Thyroid gland (tissue), 4 donors: ENCODE measurements around the gene RCAN2. TPM values are rescaled to one million over a fixed set of nuclear protein-coding genes. Genes with fewer than 3 reads are reported as not detected.

Experiments used
- DNase-seq, 2 donors: peaks; one replicate each; pipeline ENCODE4 v3.0.0-alpha.2; 2019
- H3K27ac ChIP-seq, 3 donors: fragments of 200-600 bp; sonication (generic); 1 replicate in 2 of 3; 2 replicates in 1 of 3; pipeline ENCODE4 v1.5.1; 2016 to 2019; ENCODE audit warnings: mild to moderate bottlenecking in 1 of 3, moderate library complexity in 1 of 3
- H3K27me3 ChIP-seq: fragments of 200-600 bp; sonication (generic); one replicate; pipeline ENCODE4 v1.5.1; 2019
- H3K36me3 ChIP-seq, 2 donors: fragments of 200-600 bp; sonication (generic); one replicate each; pipeline ENCODE4 v1.5.1; 2016 to 2019
- H3K4me1 ChIP-seq, 2 donors: fragments of 200-600 bp; sonication (generic); one replicate each; pipeline ENCODE4 v1.5.1; 2017 to 2019
- H3K4me3 ChIP-seq, 3 donors: fragments of 200-600 bp; sonication (generic); replicated peaks in 1 of 3; 1 replicate in 2 of 3; 2 replicates in 1 of 3; pipeline ENCODE4 v1.5.1; 2016; ENCODE audit warnings: mild to moderate bottlenecking in 1 of 3
- H3K9me3 ChIP-seq: fragments of 200-600 bp; sonication (generic); one replicate; pipeline ENCODE4 v1.5.1; 2017
- POLR2A ChIP-seq, 2 donors: fragments of 450-650 bp; IDR thresholded peaks; one replicate each; pipeline ENCODE4 v1.6.1; 2017; ENCODE audit warnings: antibody characterized with exemption in 2 of 2, mild to moderate bottlenecking in 2 of 2, moderate library complexity in 1 of 2
- WGBS, 2 donors: methylation state at CpG; one replicate each; pipeline ENCODE4 v1.1.5; 2017; 5-methylcytosine and 5-hydroxymethylcytosine counted together
- intact Hi-C: fragments of 100-400 bp; cut with DNase I; formaldehyde crosslinking; loops from one replicate; pipeline ENCODE4 v1.15.1; 2023
- total RNA-seq, 4 donors: library from RNA; depleted of rRNA; stranded (reverse); fragments of >200 nt; gene quantifications; one replicate each; pipeline ENCODE4 v1.2.3, GENCODE V29; 2016
- TF ChIP-seq, protein P1 (sequence below), 6 experiments: fragments of 200-600 bp in 3 of 6; fragments of 450-650 bp in 3 of 6; sonication (generic) in 3 of 6; IDR thresholded peaks; one replicate each; pipeline ENCODE4 v1.5.1; 2016 to 2019; ENCODE audit warnings: antibody characterized with exemption in 6 of 6, mild to moderate bottlenecking in 2 of 6, inconsistent platforms in 1 of 6, moderate library complexity in 1 of 6

RCAN2 gene
- total RNA-seq, 4 donors from 2014 or later, result 14.0 to 33.2 (median 23.3) TPM

- Histone ChIP-seq H3K27ac (no peak overlapping the region), H3K27me3 (no peaks in the 10 kb centered on the region), H3K9me3 (no peaks in the 10 kb centered on the region), H3K4me1 (no peaks in the 10 kb centered on the region), H3K36me3 (no peaks in the 10 kb centered on the region), H3K4me3 (no peak overlapping the region)
- intact Hi-C loops, result no loop called here
- DNase-seq, result no peak
- TF ChIP-seq POLR2A (IDR thresholded peaks at IDR 0.05), result no peak
- TF ChIP-seq, protein P1, sequence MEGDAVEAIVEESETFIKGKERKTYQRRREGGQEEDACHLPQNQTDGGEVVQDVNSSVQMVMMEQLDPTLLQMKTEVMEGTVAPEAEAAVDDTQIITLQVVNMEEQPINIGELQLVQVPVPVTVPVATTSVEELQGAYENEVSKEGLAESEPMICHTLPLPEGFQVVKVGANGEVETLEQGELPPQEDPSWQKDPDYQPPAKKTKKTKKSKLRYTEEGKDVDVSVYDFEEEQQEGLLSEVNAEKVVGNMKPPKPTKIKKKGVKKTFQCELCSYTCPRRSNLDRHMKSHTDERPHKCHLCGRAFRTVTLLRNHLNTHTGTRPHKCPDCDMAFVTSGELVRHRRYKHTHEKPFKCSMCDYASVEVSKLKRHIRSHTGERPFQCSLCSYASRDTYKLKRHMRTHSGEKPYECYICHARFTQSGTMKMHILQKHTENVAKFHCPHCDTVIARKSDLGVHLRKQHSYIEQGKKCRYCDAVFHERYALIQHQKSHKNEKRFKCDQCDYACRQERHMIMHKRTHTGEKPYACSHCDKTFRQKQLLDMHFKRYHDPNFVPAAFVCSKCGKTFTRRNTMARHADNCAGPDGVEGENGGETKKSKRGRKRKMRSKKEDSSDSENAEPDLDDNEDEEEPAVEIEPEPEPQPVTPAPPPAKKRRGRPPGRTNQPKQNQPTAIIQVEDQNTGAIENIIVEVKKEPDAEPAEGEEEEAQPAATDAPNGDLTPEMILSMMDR (IDR thresholded peaks at IDR 0.05), result no peak
- WGBS, 2 donors, result 84 to 88% methylated on average over 2 of the region's 2 CpGs
These were observed 133.7 kb downstream of the RCAN2 start for GRCh38 chr6:46357591-46357990.

DNA sequence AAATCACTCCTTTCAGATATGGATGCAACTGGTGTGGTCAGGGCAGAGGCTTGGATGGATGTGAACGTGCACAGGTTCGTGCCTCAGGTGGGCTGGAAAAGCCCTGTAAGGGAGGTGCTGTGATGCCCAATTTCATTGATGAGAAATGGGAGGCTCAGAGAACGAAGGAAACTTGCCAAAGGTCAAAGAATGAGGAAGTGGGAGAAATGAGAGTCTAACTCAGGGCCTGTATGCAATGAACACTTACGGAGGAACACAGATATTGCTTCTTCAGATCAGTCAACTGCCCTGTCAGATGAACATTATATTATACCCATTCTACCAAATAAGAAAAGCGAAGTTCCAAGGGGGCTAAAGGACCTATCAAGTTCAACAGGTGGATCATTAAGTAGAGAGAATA, 134.7 kb downstream of the RCAN2 start:
- TF ChIP-seq, protein P1 (IDR thresholded peaks at IDR 0.05), result no peak
- no peak for TF ChIP-seq POLR2A (IDR thresholded peaks at IDR 0.05)
- Histone ChIP-seq H3K27me3 (no peaks in the 10 kb centered on the region), H3K4me1 (no peaks in the 10 kb centered on the region), H3K27ac (no peak overlapping the region), H3K4me3 (no peak overlapping the region), H3K36me3 (no peaks in the 10 kb centered on the region), H3K9me3 (no peaks in the 10 kb centered on the region)
- DNase-seq, result no peak
- 93% methylated on average over 5 of the region's 5 CpGs for WGBS, 2 donors
- intact Hi-C loops, result no loop called here

DNA sequence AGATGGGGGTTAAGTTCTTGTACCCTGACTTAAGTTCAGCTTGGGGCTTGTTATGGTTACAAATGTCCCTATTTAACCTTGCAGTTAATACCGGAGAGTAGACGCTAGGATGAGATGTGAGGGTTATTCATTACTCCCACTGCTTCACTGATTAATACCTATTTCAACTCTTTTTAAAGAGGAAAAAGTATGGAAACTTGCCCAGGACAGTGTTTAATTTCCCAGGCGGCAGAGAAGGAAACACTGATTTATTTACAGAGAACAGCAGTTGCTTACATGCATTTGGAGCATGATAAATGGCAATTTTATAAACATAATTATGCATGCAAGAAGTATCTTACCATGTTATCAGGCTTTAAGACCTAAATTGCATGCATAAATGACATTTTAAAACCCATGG, 137.7 kb downstream of the RCAN2 start:
- H3K9me3 ChIP-seq, result no peaks in the 10 kb centered on the region
- no peak overlapping the region for H3K4me3 ChIP-seq
- intact Hi-C loops, result no loop called here
- no peaks in the 10 kb centered on the region for H3K4me1 ChIP-seq
- TF ChIP-seq, protein P1 (IDR thresholded peaks at IDR 0.05), result no peak
- TF ChIP-seq POLR2A (IDR thresholded peaks at IDR 0.05), result no peak
- no peak for DNase-seq
- H3K27me3 ChIP-seq, result no peaks in the 10 kb centered on the region
- WGBS, 2 donors, result 76 to 81% methylated on average over 3 of the region's 3 CpGs
- no peak overlapping the region for H3K27ac ChIP-seq
- no peaks in the 10 kb centered on the region for H3K36me3 ChIP-seq

DNA sequence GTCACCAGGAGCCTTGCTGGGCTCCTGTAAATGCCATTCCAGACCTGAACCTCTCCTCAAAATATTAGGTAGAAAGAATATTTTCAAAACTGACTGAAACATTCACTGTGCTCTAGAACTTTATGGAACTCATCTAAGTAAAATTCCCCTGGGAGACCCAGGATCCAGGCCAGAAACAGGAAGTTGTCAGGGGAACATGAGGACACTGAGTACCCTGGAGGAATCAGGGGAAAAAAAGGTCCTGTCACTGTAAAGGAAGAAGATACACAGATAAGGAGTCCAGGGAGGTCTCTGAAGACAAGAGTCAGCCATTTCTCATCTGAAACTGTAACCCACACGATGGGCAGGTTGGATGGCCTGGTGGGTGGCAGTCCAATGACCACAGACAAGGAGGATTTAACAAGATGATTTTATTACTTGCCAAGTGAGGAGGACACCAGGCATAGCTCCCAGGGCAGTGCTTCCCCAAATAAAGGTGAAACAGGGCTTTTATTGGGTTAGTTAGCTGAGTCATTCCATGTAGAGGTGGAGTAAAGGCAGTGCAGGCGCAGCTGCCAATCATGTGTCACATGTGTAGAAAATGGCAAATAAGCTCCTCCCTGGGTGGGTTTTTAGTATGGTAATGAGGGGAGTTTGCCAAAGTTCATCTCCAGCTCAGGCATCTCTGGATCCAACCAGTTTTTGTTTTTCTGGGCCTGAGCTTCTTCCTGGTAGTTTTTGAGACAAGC, 138.5 kb downstream of the RCAN2 start:
- no peak for TF ChIP-seq POLR2A (IDR thresholded peaks at IDR 0.05)
- TF ChIP-seq, protein P1 (IDR thresholded peaks at IDR 0.05), result no peak
- 80 to 86% methylated on average over 2 of the region's 2 CpGs for WGBS, 2 donors
- intact Hi-C loops, result no loop called here
- Histone ChIP-seq H3K4me1 (no peaks in the 10 kb centered on the region), H3K4me3 (no peak overlapping the region), H3K27me3 (no peaks in the 10 kb centered on the region), H3K9me3 (no peaks in the 10 kb centered on the region), H3K36me3 (no peaks in the 10 kb centered on the region), H3K27ac (no peak overlapping the region)
- no peak for DNase-seq

- intact Hi-C loops, result no loop called here
- H3K27me3 ChIP-seq, result no peaks in the 10 kb centered on the region
- WGBS, 2 donors, result 47 to 54% methylated on average over 1 of the region's 1 CpG
- H3K27ac ChIP-seq, result no peak overlapping the region
- no peak for DNase-seq
- TF ChIP-seq, protein P1 (IDR thresholded peaks at IDR 0.05), result no peak
- TF ChIP-seq POLR2A (IDR thresholded peaks at IDR 0.05), result no peak
- H3K9me3 ChIP-seq, result no peaks in the 10 kb centered on the region
- H3K4me3 ChIP-seq, result no peak overlapping the region
- H3K36me3 ChIP-seq, result no peaks in the 10 kb centered on the region
- no peaks in the 10 kb centered on the region for H3K4me1 ChIP-seq
These were observed 140.5 kb downstream of the RCAN2 start for GRCh38 chr6:46350714-46351113.
